H1 (cell line): Measurements from ENCODE around the gene CKAP5. TPM values are rescaled to one million over a fixed set of nuclear protein-coding genes. Genes with fewer than 3 reads are reported as not detected.

Source experiments
- CTCF ChIA-PET: fragments of 300-600 bp; sonication (Branson Sonifier 250); formaldehyde crosslinking; loops from one replicate; lab custom pipeline; 2021; ENCODE audit not compliant: partially characterized antibody; lab: Charles Lee
- POLR2A ChIA-PET: fragments of 300-600 bp; sonication (Branson Sonifier 250); formaldehyde crosslinking; loops from one replicate; lab custom pipeline; 2021; ENCODE audit warnings: inconsistent platforms; ENCODE audit not compliant: partially characterized antibody; lab: Charles Lee
- DNase-seq, 2 experiments: peaks; one replicate each; pipeline versions ENCODE4 v3.0.0 to v3.0.0-alpha.2; 2010 to 2022; ENCODE audit warnings: low spot score in 2 of 2, low read depth in 1 of 2, mixed read lengths in 1 of 2
- FAIRE-seq: peaks from 2 replicates; lab custom pipeline; 2011; peaks lifted over from hg19 to GRCh38; lab: Jason Lieb, UNC
- H2AFZ ChIP-seq: 2 replicates; pipeline ENCODE4 v1.8.1; 2012; ENCODE audit warnings: low read length, inconsistent platforms
- H2AK5ac ChIP-seq: 2 replicates; pipeline ENCODE4 v1.6.1; 2013; ENCODE audit warnings: low read depth, low read length
- H2BK120ac ChIP-seq: replicated peaks from 2 replicates; pipeline ENCODE3; 2013; ENCODE audit warnings: low read depth, low read length, inconsistent platforms
- H2BK12ac ChIP-seq: 2 replicates; pipeline ENCODE4 v1.6.1; 2013; ENCODE audit warnings: low read depth, low read length
- H2BK15ac ChIP-seq: 2 replicates; pipeline ENCODE4 v1.6.1; 2013; ENCODE audit warnings: low read length
- H2BK20ac ChIP-seq: 2 replicates; pipeline ENCODE4 v1.6.1; 2013; ENCODE audit warnings: low read length
- H2BK5ac ChIP-seq: 2 replicates; pipeline ENCODE4 v1.6.1; 2013; ENCODE audit warnings: low read depth, low read length
- H3K14ac ChIP-seq: 2 replicates; pipeline ENCODE4 v1.6.1; 2013; ENCODE audit warnings: inconsistent platforms; ENCODE audit not compliant: insufficient read length
- H3K18ac ChIP-seq: 2 replicates; pipeline ENCODE4 v1.6.1; 2013; ENCODE audit warnings: low read length; ENCODE audit errors: extremely low read depth
- H3K23ac ChIP-seq: 2 replicates; pipeline ENCODE4 v1.6.1; 2013; ENCODE audit warnings: inconsistent platforms; ENCODE audit not compliant: insufficient read length
- H3K23me2 ChIP-seq: 2 replicates; pipeline ENCODE4 v1.6.1; 2013; ENCODE audit warnings: low read depth, low read length
- H3K27ac ChIP-seq: 2 replicates; pipeline ENCODE4 v1.6.1; 2011; ENCODE audit warnings: low read depth, low read length, inconsistent platforms
- H3K27me3 ChIP-seq, 4 experiments: replicated peaks in 1 of 4; 1 replicate in 1 of 4; 2 replicates in 3 of 4; pipeline versions ENCODE4 v1.6.1 to v1.8.1; 2011 to 2013; ENCODE audit warnings: low read length in 3 of 4, mild to moderate bottlenecking in 3 of 4, inconsistent platforms in 2 of 4, mixed read lengths in 2 of 4, moderate library complexity in 1 of 4; ENCODE audit not compliant: control insufficient read depth in 3 of 4, insufficient read depth in 3 of 4; ENCODE audit errors: extremely low read depth in 1 of 4
- H3K36me3 ChIP-seq, 4 experiments: 2 replicates each; pipeline versions ENCODE4 v1.6.1 to v1.8.1; 2011 to 2013; ENCODE audit warnings: mild to moderate bottlenecking in 4 of 4, low read length in 3 of 4, moderate library complexity in 2 of 4, control low read depth in 1 of 4, inconsistent platforms in 1 of 4; ENCODE audit not compliant: insufficient read depth in 4 of 4, control insufficient read depth in 2 of 4
- H3K4ac ChIP-seq: replicated peaks from 2 replicates; pipeline ENCODE3; 2013; ENCODE audit warnings: low read length, low read depth, mixed read lengths, inconsistent platforms; ENCODE audit not compliant: insufficient read length
- H3K4me1 ChIP-seq, 4 experiments: replicated peaks in 1 of 4; 1 replicate in 1 of 4; 2 replicates in 3 of 4; pipeline versions ENCODE4 v1.6.1 to v1.8.1; 2011 to 2013; ENCODE audit warnings: low read length in 3 of 4, inconsistent platforms in 2 of 4, mixed read lengths in 1 of 4; ENCODE audit not compliant: insufficient read depth in 4 of 4, control insufficient read depth in 3 of 4
- H3K4me2 ChIP-seq, 2 experiments: 2 replicates each; pipeline versions ENCODE4 v1.6.1 to v1.8.1; 2011 to 2013; ENCODE audit warnings: low read depth in 2 of 2, low read length in 2 of 2, control low read depth in 1 of 2, inconsistent platforms in 1 of 2, mild to moderate bottlenecking in 1 of 2; ENCODE audit not compliant: insufficient read depth in 1 of 2
- H3K4me3 ChIP-seq, 4 experiments: fragments of 200-600, 300-600 bp in 1 of 4; sonication (generic), shearing (Covaris generic), sonication (Bioruptor Twin) in 1 of 4; 2 replicates each; pipeline versions ENCODE4 v1.5.1 to v1.8.1; 2011 to 2016; ENCODE audit warnings: low read length in 4 of 4, low read depth in 3 of 4, control low read depth in 2 of 4, inconsistent platforms in 2 of 4, mild to moderate bottlenecking in 2 of 4, mixed read lengths in 1 of 4, moderate library complexity in 1 of 4; ENCODE audit not compliant: insufficient read depth in 2 of 4; ENCODE audit errors: extremely low read depth in 1 of 4
- H3K56ac ChIP-seq: replicated peaks from 2 replicates; pipeline ENCODE3; 2013; ENCODE audit warnings: low read depth, mild to moderate bottlenecking, mixed read lengths, low read length, inconsistent platforms; ENCODE audit not compliant: insufficient read length
- H3K79me1 ChIP-seq: 2 replicates; pipeline ENCODE4 v1.6.1; 2013; ENCODE audit warnings: low read depth, low read length, control low read depth
- H3K79me2 ChIP-seq, 2 experiments: 2 replicates each; pipeline versions ENCODE4 v1.6.1 to v1.8.1; 2012 to 2013; ENCODE audit warnings: low read length in 2 of 2, mild to moderate bottlenecking in 2 of 2, inconsistent platforms in 1 of 2; ENCODE audit not compliant: insufficient read depth in 2 of 2, control insufficient read depth in 1 of 2
- H3K9ac ChIP-seq, 4 experiments: replicated peaks in 1 of 4; 1 replicate in 1 of 4; 2 replicates in 3 of 4; pipeline versions ENCODE4 v1.6.1 to v1.8.1; 2011 to 2013; ENCODE audit warnings: low read depth in 3 of 4, low read length in 3 of 4, control low read depth in 2 of 4, mild to moderate bottlenecking in 2 of 4, moderate library complexity in 2 of 4, inconsistent platforms in 1 of 4; ENCODE audit errors: extremely low read depth in 1 of 4
- H3K9me3 ChIP-seq, 2 experiments: 2 replicates each; pipeline versions ENCODE4 v1.6.1 to v1.8.1; 2012 to 2013; ENCODE audit warnings: mild to moderate bottlenecking in 2 of 2, moderate library complexity in 2 of 2, control low read depth in 1 of 2, inconsistent platforms in 1 of 2, low read depth in 1 of 2, low read length in 1 of 2, mixed read lengths in 1 of 2; ENCODE audit not compliant: insufficient read depth in 2 of 2
- H4K20me1 ChIP-seq, 2 experiments: replicated peaks in 1 of 2; 2 replicates each; pipeline versions ENCODE3 to v1.8.1; 2011 to 2013; ENCODE audit warnings: inconsistent platforms in 2 of 2, low read length in 2 of 2, mild to moderate bottlenecking in 1 of 2; ENCODE audit not compliant: insufficient read depth in 2 of 2, control insufficient read depth in 1 of 2
- H4K5ac ChIP-seq: 2 replicates; pipeline ENCODE4 v1.6.1; 2013; ENCODE audit warnings: low read length, low read depth, mixed read lengths, inconsistent platforms; ENCODE audit not compliant: insufficient read length
- H4K8ac ChIP-seq: 2 replicates; pipeline ENCODE4 v1.8.0; 2013; ENCODE audit warnings: mild to moderate bottlenecking, moderate library complexity, low read length, inconsistent platforms; ENCODE audit not compliant: insufficient read depth; ENCODE audit errors: extremely low read depth
- H4K91ac ChIP-seq: replicated peaks from 2 replicates; pipeline ENCODE3; 2013; ENCODE audit warnings: low read length, mixed read lengths, inconsistent platforms; ENCODE audit not compliant: insufficient read length
- ASH2L ChIP-seq: fragments of 200-600, 300-600 bp; sonication (generic); IDR thresholded peaks from one replicate; pipeline ENCODE4 v1.7.1; 2017; ENCODE audit warnings: low read length
- BACH1 ChIP-seq: IDR thresholded peaks from 2 replicates; pipeline ENCODE4 v1.6.1; 2012; ENCODE audit warnings: low read length, improper control_type of control experiment
- KDM4A ChIP-seq: IDR thresholded peaks from one replicate; pipeline ENCODE4 v1.7.1; 2012; ENCODE audit warnings: low read depth, mild to moderate bottlenecking, moderate library complexity, low read length, inconsistent platforms; ENCODE audit not compliant: severe bottlenecking
- SP1 ChIP-seq: IDR thresholded peaks from 2 replicates; pipeline ENCODE4 v1.6.1; 2011; ENCODE audit warnings: low read depth, low read length
- WGBS, 2 experiments: shearing (Covaris generic) in 1 of 2; methylation state at CpG; one replicate each; pipeline versions ENCODE4 v1.1.6 to v1.1.7; 2013 to 2015; ENCODE audit warnings: low lambda C conversion rate in 2 of 2, mixed read lengths in 2 of 2, inconsistent platforms in 1 of 2, low coverage in 1 of 2, missing lambda C conversion rate in 1 of 2; ENCODE audit not compliant: insufficient replicate concordance in 2 of 2, insufficient coverage in 1 of 2, insufficient read length in 1 of 2; ENCODE audit errors: extremely low coverage in 1 of 2, missing lambda C conversion rate in 1 of 2; 5-methylcytosine and 5-hydroxymethylcytosine counted together
- polyA plus RNA-seq, 7 experiments: library from polyadenylated mRNA; depleted of rRNA in 3 of 7; stranded (reverse) in 5 of 7; unstranded in 2 of 7; fragments of >200 nt in 5 of 7; fragments of 200-250 nt in 2 of 7; gene quantifications; 1 replicate in 5 of 7; 2 replicates in 1 of 7; 4 replicates in 1 of 7; pipeline versions ENCODE4 v1.2.1 to v1.2.3, GENCODE V29; 2011 to 2013; ENCODE audit warnings: missing spikeins in 2 of 7, mixed read lengths in 2 of 7
- total RNA-seq: library from RNA; stranded (reverse); fragmentation: NEBNext Ultra II Directional; extraction: Animal tissue kit (Norgen Biotek cat#: 25700); gene quantifications from 2 replicates; pipeline ENCODE4 v1.2.1, GENCODE V29; 2021

The CKAP5 gene
- total and polyA plus RNA-seq, 2 of the 8 experiments (the other 6 are each of a cell fraction or from before 2014, with no cell fraction given): 64.8 to 185 TPM

DNA sequence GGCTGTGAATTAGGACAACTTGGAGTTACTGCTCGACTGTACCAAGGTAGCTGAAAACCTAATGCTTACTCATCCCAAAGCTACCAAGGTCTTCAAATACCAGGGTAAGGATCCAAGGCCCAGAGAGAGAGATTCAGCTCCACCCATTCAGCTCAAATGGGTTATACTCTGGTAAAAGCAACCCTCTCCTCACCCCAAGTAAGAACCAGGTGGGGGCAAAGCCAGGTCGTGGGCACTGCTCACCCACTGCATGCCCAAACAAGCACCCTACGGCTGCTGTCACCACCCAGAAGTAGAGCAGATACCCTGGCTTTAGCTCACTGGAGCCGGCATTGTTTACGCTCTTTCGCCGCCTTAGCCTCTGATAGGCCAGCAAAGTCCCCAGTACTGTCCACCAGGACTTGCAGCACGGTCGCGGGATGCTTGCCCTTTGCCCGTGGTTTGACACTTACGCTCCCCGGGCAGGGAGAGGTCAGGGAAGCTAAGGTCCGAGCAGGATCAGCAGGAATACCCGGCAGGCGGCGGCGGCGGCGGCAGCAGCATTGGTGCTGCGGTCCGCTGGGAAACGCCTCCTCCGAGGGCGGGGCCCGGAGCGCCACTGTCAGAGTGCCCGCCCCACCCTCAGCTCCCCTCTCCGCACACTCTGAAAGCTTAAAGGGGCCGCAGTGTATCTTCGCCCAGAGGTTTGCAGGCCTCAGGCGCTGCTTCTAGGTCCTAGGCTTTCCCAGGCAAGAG, 19.6 kb downstream of the CKAP5 start:
- Histone ChIP-seq H3K4ac (no peak overlapping the region), H2AK5ac (no peak overlapping the region), H3K56ac (no peak overlapping the region), H3K36me3 (no peaks in the 10 kb centered on the region), H2BK12ac (no peak overlapping the region), H4K5ac (no peak overlapping the region), H3K4me2 (peak overlapping the region; percentile 66 to 96), H3K9ac (peak overlapping the region in 2 of 4 experiments; percentile 21 to 25; a peak in 2 of 7 replicates), H2BK5ac (no peak overlapping the region; the same call in 1 of the 2 replicates), H4K8ac (no peak overlapping the region), H4K20me1 (peaks cover 11 to 20% of the 10 kb centered on the region in 2 experiments), H3K4me3 (peak overlapping the region; percentile 33 to 61 (median 54); a peak in 7 of 8 replicates), H2BK120ac (no peak overlapping the region), H3K27ac (no peak overlapping the region), H3K27me3 (no peaks in the 10 kb centered on the region), H2BK15ac (no peak overlapping the region), H3K23me2 (no peaks in the 10 kb centered on the region), H3K14ac (no peak overlapping the region), H3K9me3 (no peaks in the 10 kb centered on the region), H3K79me2 (peaks cover 10 to 95% of the 10 kb centered on the region in 2 experiments), H3K23ac (no peak overlapping the region), H4K91ac (peak overlapping the region; percentile 49), H2BK20ac (no peak overlapping the region), H3K18ac (no peak overlapping the region; the same call in 1 of the 2 replicates), H3K79me1 (peaks cover 6% of the 10 kb centered on the region; the same call in 1 of the 2 replicates), H3K4me1 (peaks cover 3 to 9% (median 5%) of the 10 kb centered on the region in 4 experiments; a peak in 6 of 7 replicates), H2AFZ (no peak overlapping the region)
- DNase-seq (peak in 1 of 2 experiments; percentile 86), FAIRE-seq (no peak)
- TF ChIP-seq BACH1 (no peak), ASH2L (peak; percentile 24), KDM4A (no peak), SP1 (peak; percentile 37; the same call in 1 of the 2 replicates)
- CTCF ChIA-PET: interaction anchor here (0.7 to 1.7 kb wide), 9 partner anchors 10 to 336 kb away, joined by 3 to 5 read pairs (median 3); no protein-coding TSS in a partner anchor
- POLR2A ChIA-PET: interaction anchor here (0.8 to 3.3 kb wide), 9 partner anchors 9 to 78 kb away, joined by 3 to 16 read pairs (median 3); partner anchors contain the start of gene CKAP5
- WGBS, 2 experiments: 9% methylated on average over 32 of the region's 32 CpGs; no CpG with 5 or more reads in 1 of the 2 experiments
